GM21447 (cell line): Measurements from ENCODE around the gene KLHL18.
A peak's percentile ranks its signal among the peaks of the same experiment; 100 is the strongest.
"Not testable (repeated sequence)": the region's sequence is repeated elsewhere in the genome, so short reads cannot be mapped to it uniquely, and the experiment has no call there.

Experiments used
- ATAC-seq: cut with Tn5 transposase; IDR thresholded peaks from one replicate; pipeline ENCODE4 v1.9.1; 2021; ENCODE audit not compliant: unreplicated experiment

KLHL18 gene

DNA sequence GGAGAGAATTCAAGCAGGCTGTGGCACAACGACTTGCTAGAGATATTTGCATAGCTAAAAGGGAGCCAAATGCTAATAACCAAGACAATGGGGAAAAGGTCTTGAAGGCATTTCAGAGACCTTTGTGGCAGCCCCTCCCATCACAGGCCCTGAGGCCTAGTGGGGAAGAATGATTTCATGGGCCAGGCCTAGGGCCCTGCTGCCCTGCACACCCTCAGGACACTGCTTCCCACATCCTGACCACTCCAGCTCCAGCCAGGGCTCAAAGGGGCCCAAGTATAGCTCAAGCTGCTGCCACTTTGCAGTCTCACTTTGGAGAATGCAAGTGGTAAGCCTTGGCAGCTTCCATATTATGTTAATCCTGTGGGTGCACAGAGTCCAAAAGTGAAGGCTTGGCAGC lies 76.6 kb downstream of the KLHL18 start:
- no peak for ATAC-seq

GRCh38 chr3:47360110-47360517 lies 77.4 kb downstream of the KLHL18 start:
- not testable (repeated sequence) for ATAC-seq

GRCh38 chr3:47362701-47363100 lies 80.0 kb downstream of the KLHL18 start:
- no peak for ATAC-seq

DNA sequence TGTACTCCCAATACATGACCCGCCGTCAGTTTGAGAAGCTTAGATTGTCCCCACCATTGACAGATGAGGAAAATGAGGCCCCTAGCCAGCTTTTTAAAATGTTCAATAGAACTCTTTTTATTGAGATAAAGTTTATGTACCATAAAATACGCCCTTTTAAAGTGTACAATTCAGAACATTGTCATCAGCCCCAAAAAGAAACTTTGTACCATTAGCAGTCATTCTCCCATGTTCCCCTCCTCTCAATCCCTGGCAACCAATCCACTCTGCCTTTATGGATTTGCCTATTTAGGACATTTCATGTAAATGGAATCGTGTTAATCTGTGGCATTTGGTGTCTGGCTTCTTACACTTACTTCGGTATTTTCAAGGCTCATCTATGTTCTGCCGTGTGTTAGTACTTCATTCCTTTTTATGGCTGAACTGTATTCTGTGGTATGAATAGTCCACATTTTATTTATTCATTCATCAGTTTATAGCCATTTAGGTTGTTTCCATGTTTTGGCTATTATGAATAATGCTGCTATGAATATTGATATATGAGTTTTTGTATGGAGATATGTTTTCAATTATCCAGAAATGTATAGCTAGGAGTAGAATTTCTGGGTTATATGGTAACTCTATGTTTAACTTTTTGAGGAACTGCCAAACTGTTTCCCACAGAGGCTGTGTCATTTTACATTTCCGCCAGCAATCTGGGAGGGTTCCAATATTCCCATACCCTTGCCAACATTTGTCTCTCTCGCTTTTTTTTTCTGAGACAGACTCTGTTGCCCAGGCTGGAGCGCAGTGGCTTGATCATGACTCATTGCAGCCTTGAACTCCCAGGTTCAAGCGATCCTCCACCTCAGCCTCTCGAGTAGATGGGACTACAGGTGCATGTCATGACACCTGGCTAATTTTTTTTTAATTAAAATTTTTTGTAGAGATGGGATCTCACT lies 82.7 kb downstream of the KLHL18 start:
- ATAC-seq = no peak

- ATAC-seq = no peak
Measured at GRCh38 chr3:47366833-47367232, 84.1 kb downstream of the KLHL18 start.

DNA sequence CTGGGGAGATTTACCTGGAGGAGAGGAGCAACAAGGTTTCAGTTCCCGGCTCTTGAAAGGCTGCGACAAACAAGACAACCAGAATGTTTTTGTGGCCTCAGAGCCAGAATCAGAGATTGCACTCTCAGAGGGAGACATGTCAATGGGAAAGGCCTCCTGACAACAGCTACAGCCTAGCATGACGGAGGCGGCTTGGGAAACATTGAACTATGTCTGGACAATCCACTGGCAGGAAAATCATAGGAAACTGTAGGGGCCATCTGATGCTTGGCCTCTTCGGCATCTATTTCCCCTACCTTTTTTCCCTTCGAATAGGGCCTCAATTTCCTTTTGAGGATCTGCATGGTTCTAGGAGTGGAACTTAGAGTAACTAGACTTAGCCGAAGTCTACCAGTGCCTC lies 84.9 kb downstream of the KLHL18 start:
- ATAC-seq = no peak

DNA sequence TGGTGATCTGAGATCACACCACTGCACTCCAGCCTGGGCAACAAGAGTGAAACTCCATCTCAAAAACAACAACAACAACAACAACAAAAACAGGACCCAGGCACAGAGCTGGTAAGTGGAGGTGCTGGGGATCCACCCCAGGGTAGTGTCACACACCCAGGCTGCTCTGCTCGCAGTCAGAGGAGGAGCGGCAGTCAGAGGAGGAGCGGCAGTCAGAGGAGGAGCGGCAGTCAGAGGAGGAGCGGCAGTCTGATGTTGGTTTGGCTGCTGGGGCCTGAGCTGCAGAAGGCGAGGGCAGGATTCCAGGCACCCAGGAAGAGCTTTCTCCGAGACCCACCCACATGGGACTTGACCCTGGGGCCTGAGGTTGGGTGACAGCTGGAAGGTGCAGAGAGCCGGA lies 87.3 kb downstream of the KLHL18 start:
- not testable (repeated sequence) for ATAC-seq

GRCh38 chr3:47370887-47371697 lies 88.3 kb downstream of the KLHL18 start:
- no peak for ATAC-seq

DNA sequence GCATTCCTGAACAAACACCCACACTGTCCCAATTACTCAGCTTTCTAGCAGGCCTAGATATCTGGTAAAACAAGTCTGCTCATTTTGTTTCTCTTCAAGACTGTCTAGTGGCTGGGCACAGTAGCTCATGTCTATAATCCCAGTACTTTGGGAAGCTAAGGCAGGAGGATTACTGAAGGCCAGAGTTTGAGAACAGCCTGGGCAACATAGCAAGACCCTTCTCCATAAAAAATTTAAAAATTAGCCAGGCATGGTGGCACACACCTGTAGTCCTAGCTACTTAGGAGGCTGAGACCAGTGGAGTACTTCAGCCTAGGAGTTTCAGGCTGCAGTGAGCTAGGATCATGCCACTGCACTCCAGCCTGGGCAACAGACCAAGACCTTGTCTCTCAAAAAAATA lies 91.8 kb downstream of the KLHL18 start:
- ATAC-seq = no peak

GRCh38 chr3:47376393-47376792 lies 93.6 kb downstream of the KLHL18 start:
- ATAC-seq = no peak

GRCh38 chr3:47377186-47377585 lies 94.4 kb downstream of the KLHL18 start:
- no peak for ATAC-seq

DNA sequence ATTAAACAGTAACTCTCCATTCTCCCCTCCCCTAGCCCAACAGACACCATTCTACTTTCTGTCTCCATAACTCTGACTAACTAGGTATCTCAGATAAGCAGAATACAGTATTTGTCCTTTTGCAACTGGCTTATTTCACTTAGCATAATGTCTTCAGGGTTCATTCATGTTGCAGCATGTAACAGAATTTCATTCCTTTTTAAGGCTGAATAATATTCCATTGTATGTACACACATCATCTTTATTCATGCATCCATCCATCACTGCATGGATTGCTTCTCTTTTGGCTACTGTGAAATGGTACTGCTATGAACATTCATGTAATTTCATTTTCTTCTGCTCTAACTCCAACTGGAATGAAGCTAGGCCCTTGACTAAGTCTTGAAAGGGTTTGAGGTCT lies 96.1 kb downstream of the KLHL18 start:
- no peak for ATAC-seq

GRCh38 chr3:47379411-47379899 lies 96.7 kb downstream of the KLHL18 start:
- ATAC-seq = no peak

DNA sequence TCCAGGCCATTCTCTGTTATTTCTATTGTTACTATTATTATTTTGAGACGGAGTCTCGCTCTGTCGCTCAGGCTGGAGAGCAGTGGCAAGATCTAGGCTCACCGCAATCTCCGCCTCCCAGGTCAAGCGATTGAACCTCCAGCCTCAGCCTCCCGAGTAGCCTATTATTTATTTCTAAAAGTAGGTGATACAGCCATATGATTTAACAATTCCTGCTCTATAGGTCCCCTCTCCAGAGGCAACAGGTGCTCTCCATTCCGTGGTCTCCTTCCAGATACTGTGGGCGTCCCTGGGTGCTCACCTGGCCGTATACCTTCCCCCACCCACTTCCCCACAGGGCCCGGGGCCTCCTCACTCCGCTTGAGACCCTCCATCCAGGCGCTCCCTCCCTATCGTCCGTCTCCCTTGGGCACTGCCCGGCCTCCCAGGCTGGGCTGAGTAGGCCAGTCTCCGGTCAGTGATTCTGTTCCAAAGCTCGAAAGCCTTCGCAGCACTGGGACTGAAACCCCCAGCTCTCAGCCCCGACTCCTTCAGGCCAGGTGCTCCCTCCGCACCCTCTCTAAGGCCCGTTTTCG lies 97.4 kb downstream of the KLHL18 start:
- ATAC-seq = no peak

DNA sequence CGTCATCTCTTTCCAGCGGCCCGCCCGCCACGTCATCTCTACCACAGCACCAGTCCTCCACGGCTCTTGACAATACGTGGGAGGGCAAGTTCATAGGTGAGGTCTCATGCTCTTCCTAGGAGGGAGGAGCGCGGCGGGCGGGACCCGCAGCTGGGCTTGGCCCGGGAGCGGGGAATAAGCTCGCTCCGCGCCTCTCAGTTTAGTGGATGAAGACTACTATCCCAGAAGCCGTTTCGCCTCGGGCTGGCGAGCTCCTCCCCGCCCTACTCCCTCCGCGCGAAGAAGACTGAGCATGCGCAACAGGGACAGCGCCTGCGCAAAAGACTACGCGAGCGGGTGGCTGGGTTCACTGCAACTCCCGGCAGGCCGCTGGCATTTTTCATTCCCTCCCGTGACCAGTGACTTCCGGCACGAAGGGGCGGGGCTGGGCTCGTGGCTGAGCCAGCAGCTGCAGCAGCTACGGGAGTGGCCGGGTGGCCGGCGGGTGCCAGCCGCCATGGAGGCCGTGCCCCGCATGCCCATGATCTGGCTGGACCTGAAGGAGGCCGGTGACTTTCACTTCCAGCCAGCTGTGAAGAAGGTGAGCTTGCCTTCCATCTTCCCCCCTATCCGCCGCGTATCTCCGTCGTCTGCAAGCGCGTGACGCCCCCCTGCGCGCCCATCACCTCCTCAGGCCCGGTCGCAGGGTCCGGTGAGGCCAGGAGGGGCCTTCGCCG lies 98.0 kb downstream of the KLHL18 start, which contains the start of gene PTPN23:
Gene PTPN23, plus strand, starts transcription at position 421 of the 716 bp plus-strand sequence. Its CDS starts 76 bp downstream, at position 497.
- peak; percentile 66 for ATAC-seq

GRCh38 chr3:47381317-47382157 lies 98.8 kb downstream of the KLHL18 start:
- peak; percentile 69 for ATAC-seq

DNA sequence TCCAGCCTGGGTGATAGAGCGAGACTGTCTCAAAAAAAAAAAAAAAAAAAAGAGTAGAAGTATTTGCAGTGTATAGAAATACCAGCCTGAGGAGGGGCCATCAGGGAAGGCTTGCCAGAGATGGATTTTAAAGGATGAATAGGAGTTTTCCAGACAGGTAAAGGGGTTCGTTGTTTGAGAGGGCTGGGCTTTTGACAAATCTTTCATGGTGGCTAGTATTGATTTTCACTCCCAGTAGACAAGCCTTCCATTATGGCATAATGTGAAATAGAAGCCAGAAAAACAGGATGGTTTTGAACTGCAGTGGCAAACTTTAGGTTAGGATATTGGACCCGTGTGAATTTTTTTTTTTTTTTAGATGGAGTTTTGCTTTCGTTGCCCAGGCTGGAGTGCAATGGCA lies 101.7 kb downstream of the KLHL18 start:
- no peak for ATAC-seq

DNA sequence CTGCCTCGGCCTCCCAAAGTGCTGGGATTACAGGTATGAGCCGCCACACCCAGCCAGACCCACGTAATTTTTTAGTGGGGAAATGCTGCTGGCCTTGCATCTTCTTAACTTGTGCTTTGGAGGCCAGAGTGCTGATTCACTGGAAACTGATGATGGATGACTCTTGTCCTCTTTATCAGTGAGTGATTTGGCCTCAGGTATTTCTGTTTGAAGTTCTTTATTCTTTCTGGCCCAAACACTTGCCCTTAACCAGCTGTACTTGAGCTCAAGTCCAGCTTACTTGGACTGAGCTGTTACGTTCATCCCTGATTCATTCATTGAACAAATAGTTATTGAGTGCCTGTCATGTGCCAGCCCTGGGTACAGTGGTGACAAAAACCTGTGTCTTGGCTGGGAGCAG lies 102.3 kb downstream of the KLHL18 start:
- no peak for ATAC-seq

DNA sequence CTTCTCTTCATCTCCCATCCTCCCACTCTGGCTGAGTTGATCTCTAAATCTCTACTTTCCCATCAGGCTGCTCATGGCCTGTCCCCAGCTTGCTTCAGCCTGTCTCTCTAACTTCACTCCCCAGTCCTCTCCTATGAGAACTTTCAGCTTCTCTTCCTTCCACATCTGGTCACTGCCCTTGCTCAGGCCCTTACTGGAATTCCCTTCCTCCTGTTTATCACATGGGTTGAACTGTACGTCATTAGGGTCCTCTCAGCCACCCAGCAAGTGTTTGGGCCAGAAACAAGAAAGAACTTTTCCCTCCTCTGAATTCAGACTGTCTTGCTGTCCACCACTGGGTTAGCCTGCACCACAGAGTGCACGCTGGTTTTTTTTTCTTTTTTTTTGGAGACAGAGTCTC lies 103.1 kb downstream of the KLHL18 start:
- ATAC-seq = no peak

DNA sequence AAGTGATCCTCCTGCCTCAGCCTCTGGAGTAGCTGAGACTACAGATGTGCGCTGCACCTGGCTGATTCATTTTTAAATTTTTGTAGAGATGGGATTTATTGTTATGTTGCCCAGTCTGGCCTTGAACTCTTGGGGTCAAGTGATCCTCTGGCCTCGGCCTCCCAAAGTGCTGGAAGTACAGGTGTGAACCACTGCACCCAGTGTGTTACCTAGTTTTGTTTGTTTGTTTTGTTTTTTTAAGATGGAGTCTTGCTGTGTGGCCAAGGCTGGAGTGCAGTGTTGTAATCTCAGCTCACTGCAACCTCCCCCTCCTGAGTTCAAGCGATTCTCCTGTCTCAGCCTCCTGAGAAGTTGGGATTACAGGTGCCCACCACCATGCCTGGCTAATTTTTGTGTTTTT lies 110.2 kb downstream of the KLHL18 start:
- no peak for ATAC-seq
